Right lobe of liver (tissue), 4 donors: ENCODE results near the gene SLC35G6.

Experiments
- CTCF ChIP-seq, 4 donors: fragments of 200-600 bp in 3 of 4; fragments of 450-650 bp in 1 of 4; IDR thresholded peaks; one replicate each; pipeline versions ENCODE4 v1.5.1 to v1.8.0; 2016 to 2022; ENCODE audit warnings: antibody characterized with exemption in 4 of 4, mild to moderate bottlenecking in 2 of 4
- POLR2A ChIP-seq: fragments of 450-650 bp; IDR thresholded peaks from one replicate; pipeline ENCODE4 v1.6.1; 2017; ENCODE audit warnings: antibody characterized with exemption, mild to moderate bottlenecking
- donor health status: DM: no; HTN: no; CAD: no.
- donor health status: DM: no; HTN: no; CAD: no.
- donor health status: DM: no; HTN: yes; CAD: no.

DNA sequence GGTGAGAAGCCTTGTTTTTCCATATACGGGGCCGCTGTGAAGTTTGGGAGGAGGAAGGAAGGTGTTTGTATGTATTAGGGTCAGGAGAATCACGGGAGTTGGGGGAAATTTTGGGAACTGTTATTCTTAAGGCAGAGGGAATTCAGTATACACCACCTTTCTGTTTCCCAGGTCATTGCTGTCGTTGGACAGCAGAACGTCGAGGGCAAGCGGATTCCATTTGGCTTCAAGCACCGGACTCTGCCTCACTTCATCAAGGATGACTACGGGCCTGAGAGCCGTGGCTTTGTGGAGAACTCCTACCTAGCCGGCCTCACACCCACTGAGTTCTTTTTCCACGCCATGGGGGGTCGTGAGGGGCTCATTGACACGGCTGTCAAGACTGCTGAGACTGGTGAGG is 20.5 kb downstream of the SLC35G6 start:
- TF ChIP-seq CTCF (IDR thresholded peaks at IDR 0.05) (no peak), POLR2A (no peak)
